ENCODE data around the gene FOXJ3. TPM values are rescaled to one million over a fixed set of nuclear protein-coding genes. Genes with fewer than 3 reads are reported as not detected.

The FOXJ3 gene
- total and polyA plus RNA-seq, 2 donors (not counting 1 experiment from before 2014, with no cell fraction given) = 15.4 to 76.4 TPM

- H3K79me2 ChIP-seq (ENCODE audit: control insufficient read depth, insufficient read depth, low read length) = no peaks in the 10 kb centered on the region
- no peak for DNase-seq
- H4K20me1 ChIP-seq (ENCODE audit: control insufficient read depth, insufficient read depth, low read length, poor library complexity, severe bottlenecking) = no peaks in the 10 kb centered on the region
- H3K4me1 ChIP-seq (ENCODE audit: control insufficient read depth in 2 of 2, insufficient read depth in 2 of 2, low read length in 2 of 2) = no peaks in the 10 kb centered on the region
- H3K4me1 Mint-ChIP-seq = no peaks in the 10 kb centered on the region
- intact Hi-C loops (cut with micrococcal nuclease) = no loop called here
- ChIA-PET POLR2A (no interaction called here), CTCF (no interaction called here)
- no peak overlapping the region for H2AFZ ChIP-seq (ENCODE audit: insufficient read depth, low read depth, low read length, poor library complexity, severe bottlenecking)
- no peak overlapping the region for H3K27ac Mint-ChIP-seq
- H3K36me3 ChIP-seq (replicated peaks in 1 of 2; ENCODE audit: control extremely low read depth in 1 of 2, control insufficient read depth in 1 of 2, extremely low read depth in 1 of 2, insufficient read depth in 2 of 2, low read length in 1 of 2) = no peaks in the 10 kb centered on the region
- no peak overlapping the region for H3K4me3 Mint-ChIP-seq
- H3K9me3 ChIP-seq (ENCODE audit: control extremely low read depth in 1 of 3, control insufficient read depth in 2 of 3, insufficient read depth in 1 of 3, low read length in 2 of 3) = no peaks in the 10 kb centered on the region
- H3K27me3 ChIP-seq (replicated peaks in 1 of 4; ENCODE audit: control extremely low read depth in 1 of 4, control insufficient read depth in 3 of 4, insufficient read depth in 4 of 4, low read length in 3 of 4) = peaks cover 0 to 17% (median 5%) of the 10 kb centered on the region in 4 experiments
- ATAC-seq (ENCODE audit: low read depth) = no peak
- no peak overlapping the region for H3K4me2 ChIP-seq (replicated peaks; ENCODE audit: low read depth, low read length, poor library complexity, severe bottlenecking)
- H3K4me3 ChIP-seq (ENCODE audit: control extremely low read depth in 1 of 5, extremely low read depth in 1 of 5, insufficient read depth in 1 of 5, low read depth in 2 of 5, low read length in 4 of 5) = no peak overlapping the region
- 81% methylated on average over 11 of the region's 12 CpGs for WGBS (ENCODE audit: insufficient coverage)
- no peak overlapping the region for H3K9ac ChIP-seq (ENCODE audit: low read length)
- H3K27me3 Mint-ChIP-seq = peaks cover 15% of the 10 kb centered on the region
- no peak overlapping the region for H3K27ac ChIP-seq (ENCODE audit: low read length in 2 of 2)
- TF ChIP-seq EZH2 (IDR thresholded peaks at IDR 0.05; ENCODE audit: borderline replicate concordance, insufficient read depth, low read depth, low read length, poor library complexity, severe bottlenecking) (no peak), CTCF (IDR thresholded peaks at IDR 0.05) (no peak)
- H3K9me3 Mint-ChIP-seq (ENCODE audit: insufficient read depth) = no peaks in the 10 kb centered on the region
Measured at GRCh38 chr1:42144711-42145388, 190.2 kb downstream of the FOXJ3 start.

GRCh38 chr1:42143896-42144710, 190.9 kb downstream of the FOXJ3 start:
- Histone ChIP-seq H3K4me3 (ENCODE audit: control extremely low read depth in 1 of 5, extremely low read depth in 1 of 5, insufficient read depth in 1 of 5, low read depth in 2 of 5, low read length in 4 of 5) (no peak overlapping the region), H3K27ac (ENCODE audit: low read length in 2 of 2) (no peak overlapping the region), H3K36me3 (replicated peaks in 1 of 2; ENCODE audit: control extremely low read depth in 1 of 2, control insufficient read depth in 1 of 2, extremely low read depth in 1 of 2, insufficient read depth in 2 of 2, low read length in 1 of 2) (no peaks in the 10 kb centered on the region), H3K27me3 (replicated peaks in 1 of 4; ENCODE audit: control extremely low read depth in 1 of 4, control insufficient read depth in 3 of 4, insufficient read depth in 4 of 4, low read length in 3 of 4) (peaks cover 0 to 17% (median 5%) of the 10 kb centered on the region in 4 experiments), H4K20me1 (ENCODE audit: control insufficient read depth, insufficient read depth, low read length, poor library complexity, severe bottlenecking) (no peaks in the 10 kb centered on the region), H2AFZ (ENCODE audit: insufficient read depth, low read depth, low read length, poor library complexity, severe bottlenecking) (no peak overlapping the region), H3K79me2 (ENCODE audit: control insufficient read depth, insufficient read depth, low read length) (no peaks in the 10 kb centered on the region), H3K4me2 (replicated peaks; ENCODE audit: low read depth, low read length, poor library complexity, severe bottlenecking) (no peak overlapping the region), H3K9me3 (ENCODE audit: control extremely low read depth in 1 of 3, control insufficient read depth in 2 of 3, insufficient read depth in 1 of 3, low read length in 2 of 3) (no peaks in the 10 kb centered on the region), H3K9ac (ENCODE audit: low read length) (no peak overlapping the region), H3K4me1 (ENCODE audit: control insufficient read depth in 2 of 2, insufficient read depth in 2 of 2, low read length in 2 of 2) (no peaks in the 10 kb centered on the region)
- Mint-ChIP-seq H3K27me3 (peaks cover 16% of the 10 kb centered on the region), H3K4me3 (no peak overlapping the region), H3K27ac (no peak overlapping the region), H3K4me1 (no peaks in the 10 kb centered on the region), H3K9me3 (ENCODE audit: insufficient read depth) (no peaks in the 10 kb centered on the region)
- no peak for ATAC-seq (ENCODE audit: low read depth)
- CTCF ChIA-PET = no interaction called here
- TF ChIP-seq CTCF (IDR thresholded peaks at IDR 0.05) (no peak), EZH2 (IDR thresholded peaks at IDR 0.05; ENCODE audit: borderline replicate concordance, insufficient read depth, low read depth, low read length, poor library complexity, severe bottlenecking) (no peak)
- POLR2A ChIA-PET = no interaction called here
- DNase-seq = no peak
- 75% methylated on average over 5 of the region's 13 CpGs for WGBS (ENCODE audit: insufficient coverage)
- intact Hi-C loops (cut with micrococcal nuclease) = no loop called here
